Measurements from ENCODE around the gene AHDC1. TPM values are rescaled to one million over a fixed set of nuclear protein-coding genes. Genes with fewer than 3 reads are reported as not detected.

AHDC1 gene
- total RNA-seq, 2 experiments from 2014 or later = 15.8 to 18.5 TPM

DNA sequence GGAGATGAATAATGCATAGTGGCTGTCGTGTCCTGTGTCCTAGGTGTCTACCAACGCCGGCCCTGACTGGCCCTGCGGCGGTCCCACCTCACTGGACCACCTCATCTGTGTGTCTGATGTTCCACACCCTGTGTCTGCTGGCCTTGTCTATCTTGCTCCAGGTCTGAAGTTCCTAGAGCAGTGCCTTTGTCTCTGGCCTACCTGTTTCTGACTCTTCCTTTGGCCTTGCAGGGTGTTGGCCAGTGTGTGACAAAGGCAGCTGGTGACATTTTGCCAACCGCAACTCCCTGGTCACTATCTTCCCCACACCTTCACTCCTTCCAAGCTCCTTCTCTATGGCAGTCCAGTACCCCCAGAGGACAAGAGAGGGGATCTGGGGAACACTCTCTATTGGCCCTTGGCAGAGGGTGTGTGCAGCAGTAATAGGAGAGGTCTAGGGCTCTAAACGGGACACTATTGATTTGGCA, 1.4 kb upstream of the AHDC1 start:
- no peaks in the 10 kb centered on the region for H3K36me3 Mint-ChIP-seq
- H3K9me3 Mint-ChIP-seq (ENCODE audit: low read depth) = no peaks in the 10 kb centered on the region
- no peak for ATAC-seq
- no peaks in the 10 kb centered on the region for H3K27me3 Mint-ChIP-seq
- DNase-seq = no peak
- no peak overlapping the region for H3K27ac Mint-ChIP-seq
- CTCF ChIA-PET = interaction anchor here (0.6 to 23.8 kb wide), 29 partner anchors 10 to 309 kb away, joined by 3 to 536 read pairs (median 6); partner anchors contain the start of gene IFI6
- H3K4me3 Mint-ChIP-seq = peak overlapping the region; percentile 94
- H3K4me1 Mint-ChIP-seq = peaks cover 26% of the 10 kb centered on the region

GRCh38 chr1:27604579-27605299, 795 bp upstream of the AHDC1 start:
- CTCF ChIA-PET = interaction anchor here (0.6 to 23.8 kb wide), 29 partner anchors 9 to 305 kb away, joined by 3 to 536 read pairs (median 5); partner anchors contain the start of gene IFI6
- Mint-ChIP-seq H3K4me1 (peaks cover 31% of the 10 kb centered on the region), H3K4me3 (peak overlapping the region; percentile 94), H3K27me3 (no peaks in the 10 kb centered on the region), H3K27ac (no peak overlapping the region), H3K36me3 (no peaks in the 10 kb centered on the region), H3K9me3 (ENCODE audit: low read depth) (no peaks in the 10 kb centered on the region)
- DNase-seq (no peak), ATAC-seq (no peak)

GRCh38 chr1:27603309-27603680, 649 bp downstream of the AHDC1 start:
- ATAC-seq (peak; percentile 18), DNase-seq (no peak)
- Mint-ChIP-seq H3K27ac (no peak overlapping the region), H3K36me3 (no peaks in the 10 kb centered on the region), H3K4me1 (peaks cover 41% of the 10 kb centered on the region), H3K9me3 (ENCODE audit: low read depth) (no peaks in the 10 kb centered on the region), H3K27me3 (no peaks in the 10 kb centered on the region), H3K4me3 (peak overlapping the region; percentile 94)
- CTCF ChIA-PET = interaction anchor here (0.6 to 23.8 kb wide), 17 partner anchors 8 to 449 kb away, joined by 3 to 536 read pairs (median 5); partner anchors contain the start of genes IFI6 and SLC9A1

- H3K4me1 Mint-ChIP-seq = peaks cover 45% of the 10 kb centered on the region
- H3K9me3 Mint-ChIP-seq (ENCODE audit: low read depth) = no peaks in the 10 kb centered on the region
- CTCF ChIA-PET = interaction anchor here (1.1 to 6.3 kb wide), 9 partner anchors 25 to 306 kb away, joined by 4 to 48 read pairs (median 9); no protein-coding TSS in a partner anchor
- H3K36me3 Mint-ChIP-seq = no peaks in the 10 kb centered on the region
- H3K4me3 Mint-ChIP-seq = peak overlapping the region; percentile 94
- no peaks in the 10 kb centered on the region for H3K27me3 Mint-ChIP-seq
- no peak overlapping the region for H3K27ac Mint-ChIP-seq
- ATAC-seq = no peak
- DNase-seq = no peak
These were observed 1.3 kb downstream of the AHDC1 start for GRCh38 chr1:27602462-27603308.

DNA sequence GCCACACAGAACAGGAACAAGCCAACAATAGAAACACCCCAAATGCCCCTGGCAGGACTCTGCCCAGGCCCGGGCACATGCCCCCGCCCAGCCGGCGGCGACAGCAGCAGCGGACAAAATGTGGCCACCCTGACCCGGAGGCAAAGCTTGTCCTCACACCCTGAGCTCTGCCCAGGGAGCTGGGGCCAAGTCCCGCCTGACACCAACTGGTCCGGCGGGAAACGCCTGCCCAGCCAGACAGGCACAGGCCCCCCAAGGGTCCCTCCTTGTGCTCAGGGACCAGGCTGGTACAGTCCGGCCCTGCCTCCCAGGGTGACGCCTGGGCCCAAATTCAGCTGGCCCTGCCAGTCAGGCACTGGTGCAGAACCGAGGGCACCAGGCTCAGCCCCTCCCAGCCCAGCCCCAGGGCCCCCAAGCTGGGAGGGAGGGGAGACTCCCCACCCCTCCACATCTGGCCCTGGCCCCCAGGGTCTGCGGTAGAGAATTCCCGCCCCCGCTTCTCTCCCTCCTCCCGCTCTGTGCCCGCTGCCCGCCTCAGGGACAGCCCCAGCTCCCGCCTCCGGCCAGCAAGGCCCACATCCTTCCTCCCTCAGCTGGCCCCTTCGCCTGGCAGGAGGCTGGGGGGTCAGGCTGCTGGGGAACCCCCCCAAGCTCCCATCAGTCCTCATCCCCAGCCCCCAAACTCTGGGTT, 2.0 kb downstream of the AHDC1 start:
- peak overlapping the region; percentile 59 for H3K4me3 Mint-ChIP-seq
- ATAC-seq = no peak
- H3K27ac Mint-ChIP-seq = no peak overlapping the region
- CTCF ChIA-PET = interaction anchor here (1.1 to 6.3 kb wide), 11 partner anchors 25 to 305 kb away, joined by 4 to 48 read pairs (median 6); no protein-coding TSS in a partner anchor
- H3K4me1 Mint-ChIP-seq = peaks cover 41% of the 10 kb centered on the region
- no peaks in the 10 kb centered on the region for H3K27me3 Mint-ChIP-seq
- no peaks in the 10 kb centered on the region for H3K36me3 Mint-ChIP-seq
- DNase-seq = no peak
- no peaks in the 10 kb centered on the region for H3K9me3 Mint-ChIP-seq (ENCODE audit: low read depth)

DNA sequence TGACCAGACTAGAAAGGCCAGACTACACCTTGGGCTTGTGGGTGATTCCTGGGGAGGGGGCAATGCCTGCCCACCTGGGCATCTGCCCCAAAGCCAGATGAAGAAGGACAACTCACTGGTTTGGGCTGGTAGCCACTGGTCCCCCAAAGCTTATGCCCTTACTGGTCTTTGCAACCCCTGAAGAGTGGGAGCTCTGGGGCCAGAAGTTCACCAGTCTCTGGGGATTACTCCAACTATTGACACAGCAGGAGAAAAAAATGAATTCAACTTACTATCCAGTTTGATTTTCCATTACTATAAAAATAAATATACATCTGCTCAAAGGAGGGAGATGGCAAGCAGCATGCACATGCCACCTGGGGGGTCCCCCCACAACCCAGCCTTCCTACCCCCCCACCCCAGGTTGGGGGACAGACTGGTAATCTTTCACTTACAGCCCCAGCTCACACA, 2.6 kb downstream of the AHDC1 start:
- H3K36me3 Mint-ChIP-seq = no peaks in the 10 kb centered on the region
- H3K27me3 Mint-ChIP-seq = no peaks in the 10 kb centered on the region
- no peak for ATAC-seq

GRCh38 chr1:27600498-27601175, 3.3 kb downstream of the AHDC1 start:
- no peak overlapping the region for H3K27ac Mint-ChIP-seq
- H3K9me3 Mint-ChIP-seq (ENCODE audit: low read depth) = no peaks in the 10 kb centered on the region
- peaks cover 31% of the 10 kb centered on the region for H3K4me1 Mint-ChIP-seq
- CTCF ChIA-PET = interaction anchor here (0.7 to 6.3 kb wide), 13 partner anchors 10 to 304 kb away, joined by 3 to 48 read pairs (median 5); no protein-coding TSS in a partner anchor
- ATAC-seq (no peak), DNase-seq (no peak)
- H3K36me3 Mint-ChIP-seq = no peaks in the 10 kb centered on the region
- H3K27me3 Mint-ChIP-seq = no peaks in the 10 kb centered on the region
- no peak overlapping the region for H3K4me3 Mint-ChIP-seq

More for the DNA sequence above, 2.6 kb downstream of the AHDC1 start:
- Mint-ChIP-seq H3K9me3 (ENCODE audit: low read depth) (no peaks in the 10 kb centered on the region), H3K27ac (no peak overlapping the region), H3K4me3 (no peak overlapping the region), H3K4me1 (peaks cover 35% of the 10 kb centered on the region)
- DNase-seq = no peak
- CTCF ChIA-PET = interaction anchor here (1.1 to 6.3 kb wide), 14 partner anchors 9 to 305 kb away, joined by 3 to 48 read pairs (median 5); no protein-coding TSS in a partner anchor

GRCh38 chr1:27599605-27600497, 4.1 kb downstream of the AHDC1 start:
- H3K27ac Mint-ChIP-seq = no peak overlapping the region
- CTCF ChIA-PET = interaction anchor here (1.1 to 6.3 kb wide), 11 partner anchors 11 to 267 kb away, joined by 3 to 48 read pairs (median 5); no protein-coding TSS in a partner anchor
- no peak overlapping the region for H3K4me3 Mint-ChIP-seq
- no peaks in the 10 kb centered on the region for H3K9me3 Mint-ChIP-seq (ENCODE audit: low read depth)
- ATAC-seq = no peak
- H3K4me1 Mint-ChIP-seq = peaks cover 31% of the 10 kb centered on the region
- no peak for DNase-seq
- H3K36me3 Mint-ChIP-seq = no peaks in the 10 kb centered on the region
- H3K27me3 Mint-ChIP-seq = no peaks in the 10 kb centered on the region

DNA sequence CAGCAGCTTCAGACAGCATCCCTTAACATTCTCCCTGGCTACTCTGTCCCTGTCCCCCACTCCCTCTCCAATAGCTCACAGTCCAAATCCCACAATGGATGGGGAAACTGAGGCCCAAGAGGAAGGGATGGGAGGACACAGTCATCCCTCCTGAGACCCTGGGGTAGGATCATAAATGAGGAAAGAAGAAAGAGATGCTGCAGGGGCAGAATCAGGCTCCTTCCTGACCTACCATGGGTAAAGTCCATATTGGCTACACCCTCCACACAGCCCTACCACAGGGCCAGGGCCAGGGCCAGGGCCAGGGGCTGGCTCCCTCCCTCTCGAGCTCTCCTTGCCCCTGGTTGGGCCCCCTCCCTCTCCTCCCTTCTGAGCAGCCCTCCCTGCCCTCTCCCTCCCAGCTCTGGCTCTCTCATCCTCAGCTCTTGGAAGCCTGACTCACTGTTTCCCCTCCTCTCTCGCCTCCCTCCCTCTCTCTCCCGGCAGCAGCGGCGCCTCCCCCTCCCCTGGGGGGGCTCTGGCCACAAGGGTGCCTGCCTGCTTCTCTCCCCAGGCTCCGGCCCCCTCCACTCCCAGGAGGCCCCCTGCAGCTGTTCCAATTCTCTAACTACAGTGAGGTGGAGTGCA, 4.9 kb downstream of the AHDC1 start:
- Mint-ChIP-seq H3K27ac (no peak overlapping the region), H3K4me3 (no peak overlapping the region), H3K27me3 (no peaks in the 10 kb centered on the region), H3K36me3 (no peaks in the 10 kb centered on the region), H3K9me3 (ENCODE audit: low read depth) (no peaks in the 10 kb centered on the region), H3K4me1 (peaks cover 31% of the 10 kb centered on the region)
- DNase-seq (no peak), ATAC-seq (peak; percentile 7)
- CTCF ChIA-PET = interaction anchor here (1.5 to 6.3 kb wide), 3 partner anchors 12 to 41 kb away, joined by 3 to 48 read pairs (median 19); no protein-coding TSS in a partner anchor

GRCh38 chr1:27598295-27598687, 5.7 kb downstream of the AHDC1 start:
- no peaks in the 10 kb centered on the region for H3K36me3 Mint-ChIP-seq
- no peak overlapping the region for H3K4me3 Mint-ChIP-seq
- peaks cover 31% of the 10 kb centered on the region for H3K4me1 Mint-ChIP-seq
- H3K27me3 Mint-ChIP-seq = no peaks in the 10 kb centered on the region
- no peak overlapping the region for H3K27ac Mint-ChIP-seq
- ATAC-seq (no peak), DNase-seq (no peak)
- H3K9me3 Mint-ChIP-seq (ENCODE audit: low read depth) = no peaks in the 10 kb centered on the region
- CTCF ChIA-PET = interaction anchor here (4.6 to 6.3 kb wide), 2 partner anchors 30 to 41 kb away, joined by 19 to 48 read pairs; no protein-coding TSS in a partner anchor
